ENCODE measurements around the gene ZNF362.
"Not testable (repeated sequence)": the region's sequence is repeated elsewhere in the genome, so short reads cannot be mapped to it uniquely, and the experiment has no call there.

The ZNF362 gene

DNA sequence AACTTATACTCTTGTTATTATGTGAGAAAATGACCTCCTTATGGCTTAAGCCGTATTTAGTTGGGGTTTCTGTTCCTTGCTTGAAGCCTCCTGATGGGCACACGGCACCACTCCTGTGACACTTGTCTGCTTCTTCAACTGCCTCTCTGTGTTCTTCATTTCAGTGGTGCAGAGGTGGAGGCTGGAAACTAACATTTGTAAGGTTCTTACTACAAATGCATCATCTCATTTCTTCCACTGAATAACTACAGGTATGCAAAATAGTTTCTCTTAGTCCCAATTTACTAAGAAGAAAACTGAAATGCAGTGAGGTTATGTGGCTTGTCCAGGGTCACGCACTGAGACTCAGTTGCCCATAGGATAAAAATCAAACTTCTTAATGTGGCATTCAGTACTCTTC, 23.6 kb upstream of the ZNF362 start:
- H3K4me3 ChIP-seq (ENCODE audit: low read length): no peak overlapping the region
- no peaks in the 10 kb centered on the region for H3K36me3 ChIP-seq (ENCODE audit: insufficient read depth, low read length)
- H3K9me3 ChIP-seq (ENCODE audit: insufficient read depth, low read depth, low read length): no peaks in the 10 kb centered on the region
- 95% methylated on average over 3 of the region's 3 CpGs for WGBS
- H3K9ac ChIP-seq (ENCODE audit: low read depth, low read length): no peak overlapping the region
- no peaks in the 10 kb centered on the region for H3K27me3 ChIP-seq (ENCODE audit: insufficient read depth, low read length)
- no peak overlapping the region for H3K27ac ChIP-seq (ENCODE audit: low read depth, low read length)
- H3K4me1 ChIP-seq (ENCODE audit: insufficient read depth, low read length): peaks cover 3% of the 10 kb centered on the region; the same call in 1 of the 2 replicates

DNA sequence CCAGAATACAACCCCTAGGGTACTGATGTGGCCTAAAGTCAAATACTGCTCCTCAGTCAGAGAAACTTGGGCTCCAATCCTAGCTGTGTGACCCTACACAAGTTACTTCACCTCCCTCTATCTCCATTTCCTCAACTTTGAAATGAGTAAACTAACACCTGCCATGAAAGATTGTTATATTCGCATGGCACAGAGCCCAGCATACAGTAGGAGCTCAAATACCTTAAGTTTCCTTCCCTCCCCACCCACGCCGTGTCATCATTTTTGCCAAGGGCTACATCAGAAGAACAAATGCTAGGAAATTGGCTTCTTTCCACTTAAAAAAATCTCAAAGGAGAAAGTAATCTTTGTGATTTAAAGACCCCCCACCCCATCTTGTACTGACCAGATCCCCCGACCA, 22.2 kb upstream of the ZNF362 start:
- WGBS: 89% methylated on average over 4 of the region's 4 CpGs
- Histone ChIP-seq H3K36me3 (ENCODE audit: insufficient read depth, low read length) (no peaks in the 10 kb centered on the region), H3K4me3 (ENCODE audit: low read length) (no peak overlapping the region), H3K9ac (ENCODE audit: low read depth, low read length) (no peak overlapping the region), H3K4me1 (ENCODE audit: insufficient read depth, low read length) (peaks cover 3% of the 10 kb centered on the region; the same call in 1 of the 2 replicates), H3K27me3 (ENCODE audit: insufficient read depth, low read length) (no peaks in the 10 kb centered on the region), H3K27ac (ENCODE audit: low read depth, low read length) (no peak overlapping the region), H3K9me3 (ENCODE audit: insufficient read depth, low read depth, low read length) (no peaks in the 10 kb centered on the region)

DNA sequence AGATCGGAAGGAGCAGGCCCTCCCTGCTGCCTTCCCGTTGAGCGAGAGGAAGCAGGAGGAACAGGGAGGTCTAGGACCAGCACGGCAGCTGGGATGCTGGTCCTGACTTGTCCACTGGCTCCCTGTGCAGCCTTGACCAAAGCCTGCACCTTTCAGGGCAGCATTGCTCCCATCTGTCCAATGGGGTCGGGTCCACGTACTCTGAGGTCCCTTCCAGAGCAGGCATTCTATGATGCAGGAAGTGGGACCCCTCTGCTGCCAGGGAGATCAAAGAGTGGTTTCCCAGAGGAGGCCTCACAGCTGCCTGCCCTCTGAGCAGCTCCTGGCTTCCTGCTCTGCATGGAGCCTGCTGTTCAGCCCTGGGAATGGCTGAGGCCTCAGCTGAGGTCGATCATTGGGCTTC, 21.7 kb upstream of the ZNF362 start:
- H3K9ac ChIP-seq (ENCODE audit: low read depth, low read length): no peak overlapping the region
- H3K4me1 ChIP-seq (ENCODE audit: insufficient read depth, low read length): peaks cover 3% of the 10 kb centered on the region; the same call in 1 of the 2 replicates
- H3K4me3 ChIP-seq (ENCODE audit: low read length): no peak overlapping the region
- 61% methylated on average over 7 of the region's 7 CpGs for WGBS
- no peaks in the 10 kb centered on the region for H3K36me3 ChIP-seq (ENCODE audit: insufficient read depth, low read length)
- H3K27ac ChIP-seq (ENCODE audit: low read depth, low read length): no peak overlapping the region
- H3K27me3 ChIP-seq (ENCODE audit: insufficient read depth, low read length): no peaks in the 10 kb centered on the region
- no peaks in the 10 kb centered on the region for H3K9me3 ChIP-seq (ENCODE audit: insufficient read depth, low read depth, low read length)

GRCh38 chr1:33235521-33235920, 20.8 kb upstream of the ZNF362 start:
- Histone ChIP-seq H3K27ac (ENCODE audit: low read depth, low read length) (no peak overlapping the region), H3K9me3 (ENCODE audit: insufficient read depth, low read depth, low read length) (no peaks in the 10 kb centered on the region), H3K27me3 (ENCODE audit: insufficient read depth, low read length) (no peaks in the 10 kb centered on the region), H3K4me1 (ENCODE audit: insufficient read depth, low read length) (peaks cover 3% of the 10 kb centered on the region; the same call in 1 of the 2 replicates), H3K9ac (ENCODE audit: low read depth, low read length) (no peak overlapping the region), H3K36me3 (ENCODE audit: insufficient read depth, low read length) (no peaks in the 10 kb centered on the region), H3K4me3 (ENCODE audit: low read length) (no peak overlapping the region)
- 93% methylated on average over 2 of the region's 2 CpGs for WGBS

- H3K4me3 ChIP-seq (ENCODE audit: low read length): no peak overlapping the region
- H3K27me3 ChIP-seq (ENCODE audit: insufficient read depth, low read length): no peaks in the 10 kb centered on the region
- H3K4me1 ChIP-seq (ENCODE audit: insufficient read depth, low read length): peaks cover 3% of the 10 kb centered on the region; the same call in 1 of the 2 replicates
- WGBS: 85% methylated on average over 1 of the region's 2 CpGs
- H3K27ac ChIP-seq (ENCODE audit: low read depth, low read length): no peak overlapping the region
- no peaks in the 10 kb centered on the region for H3K36me3 ChIP-seq (ENCODE audit: insufficient read depth, low read length)
- H3K9ac ChIP-seq (ENCODE audit: low read depth, low read length): no peak overlapping the region
- no peaks in the 10 kb centered on the region for H3K9me3 ChIP-seq (ENCODE audit: insufficient read depth, low read depth, low read length)
These were observed 19.8 kb upstream of the ZNF362 start for GRCh38 chr1:33236498-33236897.

DNA sequence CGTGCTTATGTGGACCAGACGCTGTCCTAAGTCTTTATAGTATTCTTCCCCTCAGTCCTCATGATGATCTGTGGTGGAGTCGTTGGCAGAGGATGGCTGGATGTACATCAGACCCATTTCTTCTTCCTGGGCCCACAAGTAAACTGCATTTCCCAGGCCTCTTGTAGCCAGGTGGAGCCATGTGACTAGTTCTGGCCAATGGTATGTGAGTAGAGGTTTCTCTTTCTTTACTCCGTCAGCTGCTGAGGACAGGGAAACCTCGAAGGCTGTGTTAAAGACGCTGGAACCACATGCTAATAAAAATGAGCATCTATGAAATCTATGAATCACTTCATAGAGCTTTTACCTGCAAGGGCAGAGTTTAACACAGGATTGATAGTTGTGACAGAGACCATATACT, 18.7 kb upstream of the ZNF362 start:
- WGBS: 92% methylated on average over 5 of the region's 6 CpGs
- Histone ChIP-seq H3K27ac (ENCODE audit: low read depth, low read length) (no peak overlapping the region), H3K36me3 (ENCODE audit: insufficient read depth, low read length) (no peaks in the 10 kb centered on the region), H3K4me1 (ENCODE audit: insufficient read depth, low read length) (peaks cover 3% of the 10 kb centered on the region; the same call in 1 of the 2 replicates), H3K9ac (ENCODE audit: low read depth, low read length) (no peak overlapping the region), H3K27me3 (ENCODE audit: insufficient read depth, low read length) (no peaks in the 10 kb centered on the region), H3K9me3 (ENCODE audit: insufficient read depth, low read depth, low read length) (no peaks in the 10 kb centered on the region), H3K4me3 (ENCODE audit: low read length) (no peak overlapping the region)

- H3K9me3 ChIP-seq (ENCODE audit: insufficient read depth, low read depth, low read length); H3K9ac ChIP-seq (ENCODE audit: low read depth, low read length); H3K27ac ChIP-seq (ENCODE audit: low read depth, low read length); H3K27me3 ChIP-seq (ENCODE audit: insufficient read depth, low read length); H3K4me3 ChIP-seq (ENCODE audit: low read length); H3K4me1 ChIP-seq (ENCODE audit: insufficient read depth, low read length); H3K36me3 ChIP-seq (ENCODE audit: insufficient read depth, low read length): not testable (repeated sequence)
- 92% methylated on average over 3 of the region's 6 CpGs for WGBS
These were observed 18.0 kb upstream of the ZNF362 start for GRCh38 chr1:33238194-33238724.

DNA sequence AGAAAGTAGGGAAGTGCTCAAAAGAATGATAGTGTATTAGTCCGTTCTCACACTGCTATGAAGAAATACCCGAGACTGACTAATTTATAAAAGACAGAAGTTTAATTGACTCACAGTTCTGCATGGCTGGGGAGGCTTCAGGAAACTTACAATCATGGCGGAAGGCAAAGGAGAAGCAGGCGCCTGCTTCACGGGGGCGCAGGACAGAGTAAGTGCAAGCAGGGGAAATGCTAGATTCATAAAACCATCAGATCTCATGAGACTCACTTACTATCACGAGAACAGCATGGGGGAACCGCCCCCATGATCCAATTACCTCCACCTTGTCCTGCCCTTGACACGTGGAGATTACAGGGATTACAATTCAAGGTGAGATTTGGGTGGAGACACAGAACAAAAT, 16.9 kb upstream of the ZNF362 start:
- peaks cover 10% of the 10 kb centered on the region for H3K4me1 ChIP-seq (ENCODE audit: insufficient read depth, low read length)
- not testable (repeated sequence) for H3K36me3 ChIP-seq (ENCODE audit: insufficient read depth, low read length); H3K27ac ChIP-seq (ENCODE audit: low read depth, low read length); H3K4me3 ChIP-seq (ENCODE audit: low read length); H3K9ac ChIP-seq (ENCODE audit: low read depth, low read length); H3K27me3 ChIP-seq (ENCODE audit: insufficient read depth, low read length); H3K9me3 ChIP-seq (ENCODE audit: insufficient read depth, low read depth, low read length)
- WGBS: 92% methylated on average over 9 of the region's 9 CpGs

DNA sequence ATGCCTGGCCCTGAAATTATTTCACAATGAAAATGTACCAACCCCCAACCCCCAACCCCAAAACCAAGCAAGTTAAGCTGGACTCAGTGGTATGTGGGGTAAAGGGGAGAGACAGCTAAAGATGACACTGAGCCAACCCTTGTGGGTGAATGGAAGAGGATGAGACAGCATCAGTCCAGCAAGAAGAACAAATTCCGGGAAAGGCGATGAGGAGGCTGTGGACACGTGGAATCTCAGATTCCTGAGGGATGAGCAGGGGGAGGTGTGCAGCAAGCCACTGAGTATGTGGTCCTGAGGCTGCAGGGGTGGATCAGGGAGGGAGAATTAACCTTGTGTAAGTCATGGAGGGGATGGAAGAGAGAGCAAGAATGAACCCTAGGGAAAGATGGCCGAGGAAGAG, 14.4 kb upstream of the ZNF362 start:
- Histone ChIP-seq H3K27me3 (ENCODE audit: insufficient read depth, low read length) (no peaks in the 10 kb centered on the region), H3K27ac (ENCODE audit: low read depth, low read length) (no peak overlapping the region), H3K36me3 (ENCODE audit: insufficient read depth, low read length) (no peaks in the 10 kb centered on the region), H3K4me3 (ENCODE audit: low read length) (no peak overlapping the region), H3K9ac (ENCODE audit: low read depth, low read length) (no peak overlapping the region), H3K9me3 (ENCODE audit: insufficient read depth, low read depth, low read length) (no peaks in the 10 kb centered on the region), H3K4me1 (ENCODE audit: insufficient read depth, low read length) (peaks cover 8% of the 10 kb centered on the region; the same call in 1 of the 2 replicates)
- 89% methylated on average over 4 of the region's 4 CpGs for WGBS

GRCh38 chr1:33242652-33243051, 13.6 kb upstream of the ZNF362 start:
- Histone ChIP-seq H3K9me3 (ENCODE audit: insufficient read depth, low read depth, low read length) (no peaks in the 10 kb centered on the region), H3K27ac (ENCODE audit: low read depth, low read length) (no peak overlapping the region), H3K9ac (ENCODE audit: low read depth, low read length) (no peak overlapping the region), H3K4me3 (ENCODE audit: low read length) (no peak overlapping the region), H3K4me1 (ENCODE audit: insufficient read depth, low read length) (peaks cover 8% of the 10 kb centered on the region; the same call in 1 of the 2 replicates), H3K36me3 (ENCODE audit: insufficient read depth, low read length) (no peaks in the 10 kb centered on the region), H3K27me3 (ENCODE audit: insufficient read depth, low read length) (no peaks in the 10 kb centered on the region)
- no CpG with 5 or more reads among the region's 3 CpGs for WGBS

DNA sequence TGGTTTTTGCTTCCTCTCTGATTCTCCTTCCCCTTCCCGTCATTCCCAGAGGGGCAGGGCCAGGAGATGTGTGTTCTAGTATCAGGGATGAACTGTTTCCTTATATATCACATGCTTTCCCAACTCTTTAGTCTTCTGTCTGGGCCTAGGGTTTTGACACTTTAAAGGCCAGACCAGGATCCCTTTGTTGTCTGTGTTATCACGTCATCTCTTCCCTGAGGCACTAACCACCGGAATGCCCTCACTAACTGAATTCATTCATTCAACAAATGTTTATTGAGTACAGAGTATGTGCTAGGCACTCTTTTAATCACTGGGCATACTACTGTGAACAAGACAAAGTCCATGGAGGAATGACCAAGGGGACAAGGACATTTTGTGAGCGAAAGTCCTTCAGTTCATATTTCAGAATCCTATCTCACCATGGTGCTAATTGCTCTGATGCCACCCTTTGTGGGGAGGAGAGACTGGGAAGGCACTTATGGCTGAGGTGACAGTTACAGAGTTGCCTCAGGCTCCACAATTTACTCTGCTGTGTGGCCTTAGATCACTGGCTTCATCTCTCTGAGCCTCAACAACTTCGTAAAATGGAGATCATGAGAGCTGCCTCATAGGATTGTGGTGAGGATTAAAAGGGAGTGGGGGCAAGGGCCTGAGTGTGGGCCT, 12.0 kb upstream of the ZNF362 start:
- Histone ChIP-seq H3K36me3 (ENCODE audit: insufficient read depth, low read length) (no peaks in the 10 kb centered on the region), H3K27ac (ENCODE audit: low read depth, low read length) (no peak overlapping the region), H3K9ac (ENCODE audit: low read depth, low read length) (no peak overlapping the region), H3K4me3 (ENCODE audit: low read length) (no peak overlapping the region), H3K4me1 (ENCODE audit: insufficient read depth, low read length) (peaks cover 8% of the 10 kb centered on the region; the same call in 1 of the 2 replicates), H3K27me3 (ENCODE audit: insufficient read depth, low read length) (no peaks in the 10 kb centered on the region), H3K9me3 (ENCODE audit: insufficient read depth, low read depth, low read length) (no peaks in the 10 kb centered on the region)
- 63% methylated on average over 4 of the region's 5 CpGs for WGBS

All from HUES64 (cell line).